ENCODE data around the gene TSPAN3. TPM values are rescaled to one million over a fixed set of nuclear protein-coding genes. Genes with fewer than 3 reads are reported as not detected.

TSPAN3 gene
- total and polyA plus RNA-seq, 12 donors = 52.2 to 159 (median 98.7) TPM

GRCh38 chr15:77066971-77067690 lies 3.8 kb downstream of the TSPAN3 start:
- H3K27me3 ChIP-seq = no peaks in the 10 kb centered on the region
- intact Hi-C loops (cut with DNase I) = no loop called here
- no peak for ATAC-seq

DNA sequence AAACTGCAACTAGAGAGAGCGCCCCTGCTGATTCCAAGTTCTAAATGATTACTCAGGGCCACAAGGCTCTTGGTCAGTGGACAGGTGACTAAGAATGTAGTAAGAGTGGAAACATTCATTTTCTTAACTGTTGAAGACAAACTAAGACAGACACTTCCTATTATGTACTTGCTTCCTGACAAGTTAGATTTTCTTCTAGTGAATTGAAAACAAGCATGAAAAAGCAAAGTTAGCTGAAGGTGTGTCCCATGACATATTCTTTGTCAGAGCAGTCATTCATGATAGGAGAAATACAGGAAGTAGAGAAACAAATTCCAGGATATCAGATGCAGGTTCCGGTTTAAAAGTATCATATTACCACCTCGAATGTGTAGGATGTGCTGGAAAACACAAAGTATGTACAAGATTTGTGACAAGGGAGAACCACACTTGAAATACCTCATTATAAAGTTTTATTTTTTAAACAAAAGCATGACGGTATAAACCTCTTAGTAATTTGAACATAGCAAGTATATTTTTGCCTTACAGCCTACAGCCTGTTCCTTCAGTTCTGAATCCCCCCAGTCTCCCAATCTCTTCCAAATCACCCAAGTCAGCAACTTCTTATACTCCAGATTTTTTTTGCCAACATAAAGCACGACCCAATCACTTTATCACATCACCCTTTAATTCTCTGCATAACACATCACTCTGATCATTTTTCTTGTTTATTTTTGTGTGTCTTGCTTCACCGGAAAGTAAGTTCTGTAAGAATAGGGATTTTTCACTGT lies 6.2 kb downstream of the TSPAN3 start:
- Histone ChIP-seq H3K27ac (no peak overlapping the region), H3K4me1 (peaks cover 0 to 85% (median 62%) of the 10 kb centered on the region in 9 donors), H3K36me3 (peaks cover 0 to 3% (median 0%) of the 10 kb centered on the region in 9 donors), H3K27me3 (no peaks in the 10 kb centered on the region), H3K4me3 (no peak overlapping the region), H3K9me3 (no peaks in the 10 kb centered on the region)
- DNase-seq (no peak), ATAC-seq (no peak)
- intact Hi-C loops (cut with DNase I) = no loop called here
- TF ChIP-seq CTCF (IDR thresholded peaks at IDR 0.05) = no peak
- 73% methylated on average over 6 of the region's 6 CpGs for WGBS, 2 donors

More at GRCh38 chr15:77066971-77067690, 3.8 kb downstream of the TSPAN3 start:
- no peak overlapping the region for H3K4me3 ChIP-seq
- H3K4me1 ChIP-seq = peaks cover 2 to 69% (median 48%) of the 10 kb centered on the region in 9 donors
- H3K27ac ChIP-seq = no peak overlapping the region
- TF ChIP-seq CTCF (IDR thresholded peaks at IDR 0.05) = no peak
- H3K36me3 ChIP-seq = peaks cover 0 to 3% (median 0%) of the 10 kb centered on the region in 9 donors
- no peaks in the 10 kb centered on the region for H3K9me3 ChIP-seq
- DNase-seq = no peak
- WGBS, 2 donors = 72 to 77% methylated on average over 3 of the region's 3 CpGs

- no peak for ATAC-seq
- DNase-seq = no peak
- WGBS, 2 donors = 92 to 94% methylated on average over 2 of the region's 2 CpGs
Measured at GRCh38 chr15:77064063-77064462, 6.8 kb downstream of the TSPAN3 start.

More at GRCh38 chr15:77064063-77064462, 6.8 kb downstream of the TSPAN3 start:
- Histone ChIP-seq H3K4me1 (peaks cover 0 to 85% (median 60%) of the 10 kb centered on the region in 9 donors), H3K36me3 (peaks cover 0 to 3% (median 0%) of the 10 kb centered on the region in 9 donors), H3K27ac (no peak overlapping the region), H3K4me3 (no peak overlapping the region), H3K27me3 (no peaks in the 10 kb centered on the region), H3K9me3 (no peaks in the 10 kb centered on the region)
- TF ChIP-seq CTCF (IDR thresholded peaks at IDR 0.05) = no peak
- intact Hi-C loops (cut with DNase I) = no loop called here

Data from heart right ventricle (tissue), 16 donors.